GM12801 (cell line): Measurements from ENCODE around the gene SUMF1.

ENCODE experiments used
- CTCF ChIP-seq: IDR thresholded peaks from one replicate; pipeline ENCODE4 v1.5.1; 2011; ENCODE audit warnings: control low read depth; ENCODE audit not compliant: insufficient read length; ENCODE audit errors: extremely low read depth

SUMF1 gene

GRCh38 chr3:4466741-4467521 is at the start of gene SUMF1:
Gene SUMF1 (minus strand): TSS chr3:4467269. CDS start chr3:4467245, 24 bp downstream.
- no peak for TF ChIP-seq CTCF

- no peak for TF ChIP-seq CTCF
Measured at GRCh38 chr3:4515916-4516579, 49.0 kb upstream of the SUMF1 start.

- TF ChIP-seq CTCF: no peak
Measured at GRCh38 chr3:4514916-4515315, 47.8 kb upstream of the SUMF1 start.

GRCh38 chr3:4514321-4514720 is 47.3 kb upstream of the SUMF1 start:
- TF ChIP-seq CTCF: no peak

- no peak for TF ChIP-seq CTCF
Measured at GRCh38 chr3:4512895-4513616, 46.0 kb upstream of the SUMF1 start.

- no peak for TF ChIP-seq CTCF
Measured at GRCh38 chr3:4511491-4512262, 44.6 kb upstream of the SUMF1 start.
